NT2/D1 (cell line): Measurements from ENCODE around the gene INTS2.

ENCODE experiments used
- SUZ12 ChIP-seq: IDR thresholded peaks from 2 replicates; pipeline ENCODE4 v1.6.1; 2011; ENCODE audit not compliant: insufficient read length, insufficient read depth; ENCODE audit errors: extremely low read depth
- YY1 ChIP-seq: IDR thresholded peaks from 2 replicates; pipeline ENCODE4 v1.6.1; 2011; ENCODE audit not compliant: insufficient read length, insufficient read depth
- ZNF274 ChIP-seq: IDR thresholded peaks from 2 replicates; pipeline ENCODE4 v1.6.1; 2011; ENCODE audit warnings: mild to moderate bottlenecking, low read depth, low read length

DNA sequence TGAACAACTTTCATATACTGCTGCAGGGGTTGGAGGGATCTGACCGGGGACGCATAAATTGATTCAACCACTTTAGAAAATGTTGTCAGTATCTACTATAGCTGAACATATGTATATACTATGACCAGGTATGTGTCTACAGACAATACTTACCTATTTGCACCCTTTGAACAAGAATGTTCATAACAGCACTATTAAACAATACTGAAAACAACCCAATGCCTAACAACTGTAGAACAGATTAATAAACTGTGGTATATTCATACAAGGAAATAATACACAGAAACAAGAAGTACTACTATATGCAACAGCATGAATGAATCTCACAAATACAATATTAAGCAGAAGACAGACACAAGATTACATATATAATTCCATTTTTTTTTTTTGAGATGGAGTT is 74.9 kb downstream of the INTS2 start:
- no peak for TF ChIP-seq YY1
- no peak for TF ChIP-seq SUZ12
- TF ChIP-seq ZNF274: no peak
